ENCODE data around the gene DAG1. TPM values are rescaled to one million over a fixed set of nuclear protein-coding genes. Genes with fewer than 3 reads are reported as not detected.

The DAG1 gene
- 70.2 TPM for polyA plus RNA-seq (2013, experiment 1 of 2)
- polyA plus RNA-seq (2013, experiment 2 of 2) = 71.5 TPM

DNA sequence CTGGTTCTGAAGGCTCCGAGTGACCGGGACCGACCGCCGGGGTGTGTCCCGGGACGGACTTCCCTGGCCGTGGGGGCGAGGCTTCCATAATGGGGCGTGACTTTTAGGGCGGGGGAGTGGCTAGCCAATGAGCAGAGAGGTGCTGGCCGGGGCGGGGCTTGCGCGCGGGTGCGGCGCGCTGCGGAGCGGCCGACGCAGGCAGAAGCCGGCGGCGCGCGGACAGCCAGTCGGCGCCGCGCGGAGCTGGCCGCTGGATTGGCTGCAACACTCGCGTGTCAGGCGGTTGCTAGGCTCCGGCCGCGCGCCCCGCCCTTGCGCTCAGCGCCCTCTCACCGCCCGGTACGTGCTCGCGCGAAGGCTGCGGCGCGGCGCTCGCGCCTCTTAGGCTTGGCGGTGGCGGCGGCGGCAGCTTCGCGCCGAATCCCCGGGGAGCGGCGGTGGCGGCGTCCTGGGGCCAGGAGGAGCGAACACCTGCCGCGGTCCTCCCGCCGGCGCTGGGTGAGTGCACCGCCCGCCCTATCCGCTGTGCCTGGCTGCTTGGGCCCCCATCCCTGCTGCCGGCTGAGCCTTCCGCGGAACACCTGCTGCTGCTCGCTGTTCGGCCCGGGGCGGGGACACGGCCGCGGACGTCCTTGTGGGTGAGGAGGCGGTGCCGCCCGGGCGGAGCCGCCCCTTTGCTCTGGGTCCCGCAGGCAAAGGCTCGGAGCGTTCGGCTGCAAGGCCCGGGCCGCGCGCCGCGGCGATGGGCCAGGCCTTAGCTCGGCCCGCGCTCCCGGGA, at the start of gene DAG1:
Gene DAG1 (plus strand): TSS at position 332 of the 778 bp plus-strand sequence. CDS start 40,268 bp downstream, outside the sequence.
- Histone ChIP-seq H3K79me1 (ENCODE audit: low read depth, low read length) (no peaks in the 10 kb centered on the region), H3K4me2 (ENCODE audit: insufficient read depth, low read length, poor library complexity, severe bottlenecking) (peak within 1 kb of the TSS; percentile 89), H3K14ac (ENCODE audit: low read length) (peak within 1 kb of the TSS; percentile 89), H2AFZ (ENCODE audit: low read length) (peak within 1 kb of the TSS; percentile 95), H3K4me3 (ENCODE audit: low read length in 2 of 2) (peak within 1 kb of the TSS; percentile 79 to 88), H2BK12ac (ENCODE audit: low read length) (no peak within 1 kb of the TSS), H3K9me3 (replicated peaks in 1 of 2; ENCODE audit: control insufficient read depth in 2 of 2, insufficient read depth in 1 of 2, low read depth in 1 of 2, low read length in 2 of 2) (peaks cover 0 to 6% of the 10 kb centered on the region in 2 donors), H2BK15ac (ENCODE audit: low read length) (peak within 1 kb of the TSS; percentile 91), H3K27ac (replicated peaks; ENCODE audit: low read length) (peak within 1 kb of the TSS; percentile 99), H3K18ac (ENCODE audit: low read length) (peak within 1 kb of the TSS; percentile 99), H3K4me1 (ENCODE audit: control insufficient read depth in 2 of 2, insufficient read depth in 1 of 2, low read depth in 1 of 2, low read length in 2 of 2) (peaks cover 17 to 22% of the 10 kb centered on the region in 2 donors), H3K9ac (ENCODE audit: low read depth, low read length, poor library complexity) (peak within 1 kb of the TSS; percentile 100), H2BK5ac (ENCODE audit: low read length) (peak within 1 kb of the TSS; percentile 98), H4K91ac (ENCODE audit: low read depth, low read length, poor library complexity) (peak within 1 kb of the TSS; percentile 87), H3K36me3 (replicated peaks in 1 of 2; ENCODE audit: control insufficient read depth in 2 of 2, insufficient read depth in 2 of 2, low read length in 2 of 2) (peaks cover 0 to 11% of the 10 kb centered on the region in 2 donors), H2AK5ac (ENCODE audit: low read depth, low read length) (peak within 1 kb of the TSS; percentile 82), H3K4ac (ENCODE audit: low read length) (peak within 1 kb of the TSS; percentile 59), H2BK120ac (ENCODE audit: low read depth, low read length) (peak within 1 kb of the TSS; percentile 75), H3K23ac (ENCODE audit: low read depth, low read length, poor library complexity) (peak within 1 kb of the TSS; percentile 92), H3K27me3 (ENCODE audit: control insufficient read depth in 3 of 3, insufficient read depth in 3 of 3, low read depth in 1 of 3, low read length in 3 of 3) (no peaks in the 10 kb centered on the region), H4K8ac (ENCODE audit: low read depth, low read length) (peak within 1 kb of the TSS; percentile 74)
- WGBS, 2 donors (ENCODE audit: extremely low coverage in 2 of 2, insufficient read length in 2 of 2, insufficient replicate concordance in 1 of 2) = no CpG with 5 or more reads among the region's 108 CpGs
- peak; percentile 95 for DNase-seq (ENCODE audit: low spot score)

DNA sequence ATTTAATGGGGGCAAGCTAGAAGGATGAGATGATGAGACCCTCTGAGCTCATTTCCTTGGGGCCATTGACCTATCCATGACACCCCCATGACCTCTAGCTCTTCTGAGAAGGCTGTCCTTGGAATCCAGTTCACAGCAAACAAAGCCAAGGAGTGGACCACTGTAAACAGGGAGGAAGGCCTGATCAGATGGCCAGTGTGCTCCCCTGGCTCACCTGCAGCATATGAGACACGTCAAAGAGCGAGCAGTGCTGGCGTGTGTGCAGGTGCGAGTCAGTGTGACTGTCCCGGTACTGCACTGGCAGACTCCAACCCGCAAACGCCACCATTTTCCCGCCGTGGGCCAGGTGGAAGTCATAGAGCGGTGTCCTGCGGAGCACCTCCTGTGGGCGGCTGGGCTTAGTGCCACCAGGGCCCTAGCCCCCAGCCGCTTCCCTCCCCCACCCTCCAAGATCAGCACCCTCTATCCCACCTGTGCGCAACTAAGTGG, 48.1 kb upstream of the DAG1 start:
- Histone ChIP-seq H3K18ac (ENCODE audit: low read length) (peak overlapping the region; percentile 69), H2BK120ac (ENCODE audit: low read depth, low read length) (no peak overlapping the region), H3K27me3 (ENCODE audit: control insufficient read depth in 3 of 3, insufficient read depth in 3 of 3, low read depth in 1 of 3, low read length in 3 of 3) (no peaks in the 10 kb centered on the region), H2AK5ac (ENCODE audit: low read depth, low read length) (peak overlapping the region; percentile 20), H2AFZ (ENCODE audit: low read length) (peak overlapping the region; percentile 75), H3K14ac (ENCODE audit: low read length) (peak overlapping the region; percentile 87), H3K4me1 (ENCODE audit: control insufficient read depth in 2 of 2, insufficient read depth in 1 of 2, low read depth in 1 of 2, low read length in 2 of 2) (peaks cover 0 to 13% of the 10 kb centered on the region in 2 donors), H2BK15ac (ENCODE audit: low read length) (no peak overlapping the region), H3K4me3 (ENCODE audit: low read length in 2 of 2) (peak overlapping the region; percentile 58 to 84), H3K9me3 (replicated peaks in 1 of 2; ENCODE audit: control insufficient read depth in 2 of 2, insufficient read depth in 1 of 2, low read depth in 1 of 2, low read length in 2 of 2) (no peaks in the 10 kb centered on the region), H3K23ac (ENCODE audit: low read depth, low read length, poor library complexity) (no peak overlapping the region), H2BK5ac (ENCODE audit: low read length) (no peak overlapping the region), H3K36me3 (replicated peaks in 1 of 2; ENCODE audit: control insufficient read depth in 2 of 2, insufficient read depth in 2 of 2, low read length in 2 of 2) (peaks cover 5 to 25% of the 10 kb centered on the region in 2 donors), H4K91ac (ENCODE audit: low read depth, low read length, poor library complexity) (no peak overlapping the region), H3K4me2 (ENCODE audit: insufficient read depth, low read length, poor library complexity, severe bottlenecking) (peak overlapping the region; percentile 59), H2BK12ac (ENCODE audit: low read length) (no peak overlapping the region), H3K4ac (ENCODE audit: low read length) (no peak overlapping the region), H3K9ac (ENCODE audit: low read depth, low read length, poor library complexity) (peak overlapping the region; percentile 96), H3K27ac (replicated peaks; ENCODE audit: low read length) (no peak overlapping the region), H3K79me1 (ENCODE audit: low read depth, low read length) (peaks cover 3% of the 10 kb centered on the region), H4K8ac (ENCODE audit: low read depth, low read length) (peak overlapping the region; percentile 52)
- no CpG with 5 or more reads among the region's 14 CpGs for WGBS, 2 donors (ENCODE audit: extremely low coverage in 2 of 2, insufficient read length in 2 of 2, insufficient replicate concordance in 1 of 2)
- DNase-seq (ENCODE audit: low spot score) = no peak

DNA sequence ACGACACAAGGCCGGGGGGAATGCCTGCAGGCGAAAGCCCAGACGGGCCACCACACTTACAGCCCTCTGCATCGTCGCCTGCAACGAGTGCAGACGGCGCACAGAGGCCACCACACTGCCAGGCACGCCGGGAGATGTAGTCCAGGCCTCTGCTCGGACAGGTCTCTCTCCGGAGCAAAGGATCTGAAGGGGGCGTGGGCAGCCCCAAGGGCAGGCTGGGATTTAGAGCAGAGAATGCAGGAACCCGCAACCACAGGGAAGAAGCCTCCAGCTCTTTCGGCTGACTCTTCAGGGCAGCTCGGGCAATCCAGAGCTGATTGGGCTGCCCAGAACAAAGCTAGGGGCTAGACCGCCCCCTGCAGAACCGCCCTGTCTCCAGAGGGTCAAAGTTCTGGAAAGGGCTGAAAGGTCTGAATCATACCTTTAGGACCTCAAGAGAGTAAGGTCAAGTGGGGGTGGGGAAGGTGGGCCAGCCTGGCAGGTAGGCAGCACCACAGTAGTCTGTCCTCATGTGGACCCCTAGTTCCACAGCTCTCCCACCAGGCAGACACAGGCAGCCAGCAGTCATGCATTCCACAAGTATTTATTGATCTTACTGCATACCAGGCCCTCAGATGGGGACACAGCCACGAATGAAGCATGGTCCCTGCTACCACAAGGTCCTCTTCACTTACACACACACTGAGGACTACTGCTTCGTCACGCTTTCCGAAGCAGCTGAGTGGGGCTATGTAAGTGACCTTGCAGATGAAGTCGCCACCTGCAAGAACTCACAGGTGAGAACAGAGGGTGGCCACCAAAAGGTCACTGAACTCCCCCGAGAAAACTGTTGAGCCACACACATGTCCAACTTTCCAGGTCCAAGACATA, 47.5 kb upstream of the DAG1 start, which contains the start of gene AMT:
Gene AMT (minus strand): TSS at position 95 of the 870 bp plus-strand sequence. CDS start 23 bp downstream, at position 72.
- Histone ChIP-seq H2BK15ac (ENCODE audit: low read length) (no peak within 1 kb of the TSS), H2AK5ac (ENCODE audit: low read depth, low read length) (peak within 1 kb of the TSS; percentile 48), H3K27me3 (ENCODE audit: control insufficient read depth in 3 of 3, insufficient read depth in 3 of 3, low read depth in 1 of 3, low read length in 3 of 3) (no peaks in the 10 kb centered on the region), H4K91ac (ENCODE audit: low read depth, low read length, poor library complexity) (no peak within 1 kb of the TSS), H2BK120ac (ENCODE audit: low read depth, low read length) (no peak within 1 kb of the TSS), H3K27ac (replicated peaks; ENCODE audit: low read length) (peak within 1 kb of the TSS; percentile 69), H3K9ac (ENCODE audit: low read depth, low read length, poor library complexity) (peak within 1 kb of the TSS; percentile 96), H3K9me3 (replicated peaks in 1 of 2; ENCODE audit: control insufficient read depth in 2 of 2, insufficient read depth in 1 of 2, low read depth in 1 of 2, low read length in 2 of 2) (no peaks in the 10 kb centered on the region), H2AFZ (ENCODE audit: low read length) (peak within 1 kb of the TSS; percentile 75), H2BK5ac (ENCODE audit: low read length) (peak within 1 kb of the TSS; percentile 31), H3K4me3 (ENCODE audit: low read length in 2 of 2) (peak within 1 kb of the TSS; percentile 58 to 84), H3K4me2 (ENCODE audit: insufficient read depth, low read length, poor library complexity, severe bottlenecking) (peak within 1 kb of the TSS; percentile 59), H3K4me1 (ENCODE audit: control insufficient read depth in 2 of 2, insufficient read depth in 1 of 2, low read depth in 1 of 2, low read length in 2 of 2) (peaks cover 0 to 13% of the 10 kb centered on the region in 2 donors), H3K79me1 (ENCODE audit: low read depth, low read length) (peaks cover 3% of the 10 kb centered on the region), H3K4ac (ENCODE audit: low read length) (peak within 1 kb of the TSS; percentile 8), H3K18ac (ENCODE audit: low read length) (peak within 1 kb of the TSS; percentile 73), H4K8ac (ENCODE audit: low read depth, low read length) (peak within 1 kb of the TSS; percentile 52), H3K36me3 (replicated peaks in 1 of 2; ENCODE audit: control insufficient read depth in 2 of 2, insufficient read depth in 2 of 2, low read length in 2 of 2) (peaks cover 5 to 23% of the 10 kb centered on the region in 2 donors), H3K14ac (ENCODE audit: low read length) (peak within 1 kb of the TSS; percentile 87), H3K23ac (ENCODE audit: low read depth, low read length, poor library complexity) (no peak within 1 kb of the TSS), H2BK12ac (ENCODE audit: low read length) (no peak within 1 kb of the TSS)
- no CpG with 5 or more reads among the region's 25 CpGs for WGBS, 2 donors (ENCODE audit: extremely low coverage in 2 of 2, insufficient read length in 2 of 2, insufficient replicate concordance in 1 of 2)
- peak; percentile 74 for DNase-seq (ENCODE audit: low spot score)
